Esophagus squamous epithelium (tissue), 5 donors: ENCODE measurements around the gene RNF181. TPM values are rescaled to one million over a fixed set of nuclear protein-coding genes. Genes with fewer than 3 reads are reported as not detected.
A peak's percentile ranks its signal among the peaks of the same experiment; 100 is the strongest.
"Not testable (repeated sequence)": the region's sequence is repeated elsewhere in the genome, so short reads cannot be mapped to it uniquely, and the experiment has no call there.

Experiments
- DNase-seq: peaks from one replicate; lab custom pipeline; 2025; lab: John Stamatoyannopoulos, UW
- H3K27ac ChIP-seq, 4 donors: fragments of 200-600 bp; sonication (generic); one replicate each; pipeline ENCODE4 v1.5.1; 2016 to 2019; ENCODE audit warnings: mild to moderate bottlenecking in 1 of 4
- H3K27me3 ChIP-seq, 4 donors: fragments of 200-600 bp; sonication (generic); 1 replicate in 3 of 4; 2 replicates in 1 of 4; pipeline versions ENCODE4 v1.5.1 to v1.6.0; 2017 to 2021; ENCODE audit warnings: antibody characterized with exemption in 1 of 4
- H3K36me3 ChIP-seq, 3 donors: fragments of 200-600 bp; sonication (generic); one replicate each; pipeline ENCODE4 v1.5.1; 2016 to 2019
- H3K4me1 ChIP-seq, 3 donors: fragments of 200-600 bp; sonication (generic); one replicate each; pipeline ENCODE4 v1.5.1; 2017 to 2019
- H3K4me3 ChIP-seq, 4 donors: fragments of 200-600 bp; sonication (generic); 1 replicate in 3 of 4; 2 replicates in 1 of 4; pipeline ENCODE4 v1.5.1; 2016 to 2019; ENCODE audit warnings: mild to moderate bottlenecking in 2 of 4, moderate library complexity in 1 of 4
- H3K9me3 ChIP-seq, 3 donors: fragments of 200-600 bp; sonication (generic); one replicate each; pipeline ENCODE4 v1.5.1; 2016 to 2019
- CTCF ChIP-seq, 6 experiments: fragments of 450-650 bp in 4 of 6; fragments of 200-600 bp in 2 of 6; sonication (generic) in 2 of 6; IDR thresholded peaks; one replicate each; pipeline ENCODE4 v1.5.1; 2016 to 2019; ENCODE audit warnings: antibody characterized with exemption in 6 of 6, mild to moderate bottlenecking in 4 of 6, moderate library complexity in 4 of 6
- POLR2A ChIP-seq, 4 donors: fragments of 450-650 bp; IDR thresholded peaks; one replicate each; pipeline ENCODE4 v1.6.1; 2017; ENCODE audit warnings: antibody characterized with exemption in 4 of 4, mild to moderate bottlenecking in 4 of 4, moderate library complexity in 3 of 4
- WGBS, 2 donors: methylation state at CpG; one replicate each; pipeline ENCODE4 v1.1.5; 2018; 5-methylcytosine and 5-hydroxymethylcytosine counted together
- intact Hi-C: fragments of 100-400 bp; cut with DNase I; formaldehyde crosslinking; loops from one replicate; pipeline ENCODE4 v1.15.0; 2022
- total RNA-seq, 4 donors: library from RNA; depleted of rRNA; stranded (reverse); fragments of >200 nt; gene quantifications; one replicate each; pipeline ENCODE4 v1.1.0, GENCODE V29; 2016
- donor health status: DM: yes; HTN: yes; CAD: no.

Gene RNF181
- total RNA-seq, 4 donors from 2014 or later = 88.3 to 128 (median 115) TPM

GRCh38 chr2:85600235-85600575, 4.7 kb downstream of the RNF181 start:
- H3K27me3 ChIP-seq = no peaks in the 10 kb centered on the region
- no peak overlapping the region for H3K4me3 ChIP-seq
- WGBS, 2 donors = 60% methylated on average over 1 of the region's 3 CpGs; no CpG with 5 or more reads in 1 of the 2 donors
- no peaks in the 10 kb centered on the region for H3K9me3 ChIP-seq
- no peak for TF ChIP-seq POLR2A (IDR thresholded peaks at IDR 0.05)
- no peak for TF ChIP-seq CTCF (IDR thresholded peaks at IDR 0.05)
- peaks cover 32 to 71% (median 37%) of the 10 kb centered on the region in 3 donors for H3K4me1 ChIP-seq
- H3K27ac ChIP-seq = no peak overlapping the region
- intact Hi-C loops = no loop called here
- peaks cover 8 to 45% (median 12%) of the 10 kb centered on the region in 3 donors for H3K36me3 ChIP-seq
- no peak for DNase-seq

- H3K9me3 ChIP-seq = no peaks in the 10 kb centered on the region
- no peaks in the 10 kb centered on the region for H3K27me3 ChIP-seq
- DNase-seq = no peak
- H3K36me3 ChIP-seq = peaks cover 8 to 45% (median 17%) of the 10 kb centered on the region in 3 donors
- H3K27ac ChIP-seq = peak overlapping the region; percentile 82 to 95 (median 87)
- 74% methylated on average over 4 of the region's 6 CpGs; no CpG with 5 or more reads in 1 of the 2 donors for WGBS, 2 donors
- no peak for TF ChIP-seq CTCF (IDR thresholded peaks at IDR 0.05)
- no peak for TF ChIP-seq POLR2A (IDR thresholded peaks at IDR 0.05)
- peak overlapping the region in 3 of 4 donors; percentile 60 to 88 (median 66) for H3K4me3 ChIP-seq
- H3K4me1 ChIP-seq = peaks cover 32 to 77% (median 45%) of the 10 kb centered on the region in 3 donors
- intact Hi-C loops = no loop called here
Measured at GRCh38 chr2:85600951-85601770, 5.6 kb downstream of the RNF181 start.

- WGBS, 2 donors = 9 to 32% methylated on average over 4 to 18 of the region's 36 CpGs
- Histone ChIP-seq H3K9me3 (no peaks in the 10 kb centered on the region), H3K27ac (peak overlapping the region; percentile 82 to 95 (median 87)), H3K36me3 (peaks cover 8 to 47% (median 16%) of the 10 kb centered on the region in 3 donors), H3K4me1 (peaks cover 25 to 77% (median 39%) of the 10 kb centered on the region in 3 donors), H3K27me3 (no peaks in the 10 kb centered on the region), H3K4me3 (peak overlapping the region; percentile 60 to 88 (median 68))
- DNase-seq = no peak
- intact Hi-C loops = no loop called here
- no peak for TF ChIP-seq POLR2A (IDR thresholded peaks at IDR 0.05)
- TF ChIP-seq CTCF (IDR thresholded peaks at IDR 0.05) = no peak
Measured at GRCh38 chr2:85601771-85602475, 6.4 kb downstream of the RNF181 start.

- no peaks in the 10 kb centered on the region for H3K9me3 ChIP-seq
- H3K36me3 ChIP-seq = peaks cover 8 to 47% (median 9%) of the 10 kb centered on the region in 3 donors
- peak within 1 kb of the TSS; percentile 60 to 88 (median 68) for H3K4me3 ChIP-seq
- H3K27me3 ChIP-seq = no peaks in the 10 kb centered on the region
- 0 to 2% methylated on average over 1 to 19 of the region's 73 CpGs for WGBS, 2 donors
- TF ChIP-seq CTCF (IDR thresholded peaks at IDR 0.05) = peak in 4 of 6 experiments; percentile 24 to 53 (median 51)
- TF ChIP-seq POLR2A (IDR thresholded peaks at IDR 0.05) = peak in 2 of 4 donors; percentile 84 to 92
- H3K4me1 ChIP-seq = peaks cover 25 to 76% (median 36%) of the 10 kb centered on the region in 3 donors
- peak; percentile 80 for DNase-seq
- H3K27ac ChIP-seq = peak within 1 kb of the TSS; percentile 82 to 95 (median 87)
- intact Hi-C loops = no loop called here
Measured at GRCh38 chr2:85602476-85603234, 7.1 kb downstream of the RNF181 start, which contains the start of gene TMEM150A. TMEM150A (minus strand) TSS chr2:85602698; CDS start chr2:85601948, 750 bp downstream.

- peaks cover 0 to 47% (median 6%) of the 10 kb centered on the region in 3 donors for H3K36me3 ChIP-seq
- H3K27ac ChIP-seq = peak overlapping the region; percentile 3 to 70 (median 60)
- 36 to 68% methylated on average over 2 to 3 of the region's 3 CpGs for WGBS, 2 donors
- H3K4me3 ChIP-seq = peak overlapping the region in 2 of 4 donors; percentile 60 to 88
- intact Hi-C loops, H3K27me3 ChIP-seq, H3K9me3 ChIP-seq, DNase-seq: not testable (repeated sequence)
- peaks cover 25 to 89% (median 36%) of the 10 kb centered on the region in 3 donors for H3K4me1 ChIP-seq
Measured at GRCh38 chr2:85604133-85604444, 8.5 kb downstream of the RNF181 start.
